PC-9 (cell line): ENCODE results near the gene DEAF1.

Source experiments
- EZH2 ChIP-seq: fragments of 200-600 bp; sonication (generic); IDR thresholded peaks from 2 replicates; pipeline ENCODE4 v1.8.0; 2017; ENCODE audit warnings: antibody characterized with exemption, low read depth
- TF ChIP-seq, protein P1 (sequence below): fragments of 200-600 bp; sonication (generic); conservative IDR thresholded peaks from 2 replicates; pipeline ENCODE4 v1.6.1; 2017; ENCODE audit warnings: mixed run types, antibody characterized with exemption, mild to moderate bottlenecking, moderate library complexity

DNA sequence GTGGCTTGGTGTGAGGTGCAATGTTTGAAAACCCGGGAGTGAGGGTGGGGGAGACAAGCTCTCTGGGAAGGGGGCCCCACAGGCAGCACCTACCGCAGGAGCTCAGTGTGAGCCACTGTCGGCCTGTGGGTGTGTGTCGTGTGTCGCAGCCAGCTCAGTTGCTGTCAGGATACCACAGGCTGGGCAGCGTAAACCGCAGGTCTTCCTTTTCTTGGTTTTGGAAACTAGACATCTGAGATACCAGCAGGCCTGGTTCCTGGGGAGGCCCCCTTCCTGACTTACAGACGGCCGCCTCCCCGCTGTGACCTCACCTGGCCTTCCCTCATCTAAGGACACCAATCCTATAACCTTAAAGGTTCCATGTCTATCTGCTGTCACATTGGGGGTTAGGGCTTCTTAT lies 98.6 kb downstream of the DEAF1 start:
- TF ChIP-seq, protein P1, sequence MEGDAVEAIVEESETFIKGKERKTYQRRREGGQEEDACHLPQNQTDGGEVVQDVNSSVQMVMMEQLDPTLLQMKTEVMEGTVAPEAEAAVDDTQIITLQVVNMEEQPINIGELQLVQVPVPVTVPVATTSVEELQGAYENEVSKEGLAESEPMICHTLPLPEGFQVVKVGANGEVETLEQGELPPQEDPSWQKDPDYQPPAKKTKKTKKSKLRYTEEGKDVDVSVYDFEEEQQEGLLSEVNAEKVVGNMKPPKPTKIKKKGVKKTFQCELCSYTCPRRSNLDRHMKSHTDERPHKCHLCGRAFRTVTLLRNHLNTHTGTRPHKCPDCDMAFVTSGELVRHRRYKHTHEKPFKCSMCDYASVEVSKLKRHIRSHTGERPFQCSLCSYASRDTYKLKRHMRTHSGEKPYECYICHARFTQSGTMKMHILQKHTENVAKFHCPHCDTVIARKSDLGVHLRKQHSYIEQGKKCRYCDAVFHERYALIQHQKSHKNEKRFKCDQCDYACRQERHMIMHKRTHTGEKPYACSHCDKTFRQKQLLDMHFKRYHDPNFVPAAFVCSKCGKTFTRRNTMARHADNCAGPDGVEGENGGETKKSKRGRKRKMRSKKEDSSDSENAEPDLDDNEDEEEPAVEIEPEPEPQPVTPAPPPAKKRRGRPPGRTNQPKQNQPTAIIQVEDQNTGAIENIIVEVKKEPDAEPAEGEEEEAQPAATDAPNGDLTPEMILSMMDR = no peak
- TF ChIP-seq EZH2 = no peak
